HepG2 (cell line): ENCODE data around the gene NPBWR2. TPM values are rescaled to one million over a fixed set of nuclear protein-coding genes. Genes with fewer than 3 reads are reported as not detected.
A peak's percentile ranks its signal among the peaks of the same experiment; 100 is the strongest.

Source experiments
- AHDC1 ChIP-seq: sonication (generic); formaldehyde crosslinking; IDR thresholded peaks from 2 replicates; pipeline ENCODE4 v1.5.1; 2020; ENCODE audit warnings: mild to moderate bottlenecking, missing genetic modification reagents, borderline replicate concordance
- ARNTL ChIP-seq: sonication (generic); formaldehyde crosslinking; IDR thresholded peaks from 2 replicates; pipeline ENCODE4 v1.4.0; 2020; ENCODE audit warnings: mild to moderate bottlenecking, missing genetic modification reagents
- ATF1 ChIP-seq: IDR thresholded peaks from 2 replicates; pipeline ENCODE4 v1.6.1; 2016; ENCODE audit warnings: mild to moderate bottlenecking, control low read depth
- BCL6 ChIP-seq: IDR thresholded peaks from 2 replicates; pipeline ENCODE4 v1.6.1; 2016; ENCODE audit warnings: missing genetic modification reagents, missing compliant biosample characterization
- DMAP1 ChIP-seq: IDR thresholded peaks from 2 replicates; pipeline ENCODE4 v1.6.1; 2016
- KDM5B ChIP-seq: sonication (generic); formaldehyde crosslinking; IDR thresholded peaks from 2 replicates; pipeline ENCODE4 v1.4.0; 2020; ENCODE audit warnings: missing genetic modification reagents, mild to moderate bottlenecking, borderline replicate concordance
- MIER3 ChIP-seq: IDR thresholded peaks from 2 replicates; pipeline ENCODE4 v1.6.1; 2016; ENCODE audit warnings: missing compliant biosample characterization, borderline replicate concordance
- NFE2L2 ChIP-seq: fragments of 150-350 bp; IDR thresholded peaks from 2 replicates; pipeline ENCODE4 v1.6.1; 2014; ENCODE audit warnings: low read length
- NKX3-1 ChIP-seq: sonication (generic); formaldehyde crosslinking; IDR thresholded peaks from 2 replicates; pipeline ENCODE4 v1.5.0; 2020; ENCODE audit warnings: missing genetic modification reagents
- PCBP2 ChIP-seq: fragments of 200-400 bp; formaldehyde crosslinking; optimal IDR thresholded peaks from 2 replicates; pipeline ENCODE3; 2018; ENCODE audit warnings: low read length, low read depth; ENCODE audit not compliant: poor library complexity, severe bottlenecking
- PHB2 ChIP-seq: fragments of 450-650 bp; IDR thresholded peaks from 2 replicates; pipeline ENCODE4 v1.6.1; 2018; ENCODE audit not compliant: partially characterized antibody
- RBM39 ChIP-seq: fragments of 200-400 bp; formaldehyde crosslinking; IDR thresholded peaks from one replicate; pipeline ENCODE4 v1.6.1; 2018; ENCODE audit warnings: antibody characterized with exemption, mild to moderate bottlenecking, low read depth, low read length; ENCODE audit not compliant: poor library complexity, severe bottlenecking
- RFXAP ChIP-seq: sonication (generic); formaldehyde crosslinking; IDR thresholded peaks from 2 replicates; pipeline ENCODE4 v1.4.0; 2020; ENCODE audit warnings: missing genetic modification reagents, borderline replicate concordance
- RXRB ChIP-seq: IDR thresholded peaks from 2 replicates; pipeline ENCODE4 v1.6.1; 2016; ENCODE audit warnings: borderline replicate concordance, missing genetic modification reagents, missing compliant biosample characterization
- SP1 ChIP-seq, 2 experiments: fragments of 450-650 bp in 1 of 2; sonication (generic) in 1 of 2; formaldehyde crosslinking in 1 of 2; IDR thresholded peaks; 2 replicates each; pipeline versions ENCODE4 v1.4.0 to v1.6.1; 2016 to 2020; ENCODE audit warnings: missing genetic modification reagents in 1 of 2
- SP140L ChIP-seq: sonication (generic); formaldehyde crosslinking; IDR thresholded peaks from 2 replicates; pipeline ENCODE4 v1.4.0; 2020; ENCODE audit warnings: missing genetic modification reagents, borderline replicate concordance
- ZC3H4 ChIP-seq: sonication (generic); formaldehyde crosslinking; IDR thresholded peaks from 2 replicates; pipeline ENCODE4 v1.4.0; 2020; ENCODE audit warnings: missing genetic modification reagents, borderline replicate concordance
- ZFP37 ChIP-seq: sonication (generic); formaldehyde crosslinking; IDR thresholded peaks from 2 replicates; pipeline ENCODE4 v1.4.0; 2020; ENCODE audit warnings: missing genetic modification reagents, borderline replicate concordance
- ZFP90 ChIP-seq: sonication (generic); formaldehyde crosslinking; IDR thresholded peaks from 2 replicates; pipeline ENCODE4 v1.8.0; 2022; ENCODE audit warnings: missing genetic modification reagents, mild to moderate bottlenecking, inconsistent platforms, borderline replicate concordance
- ZNF24 ChIP-seq: fragments of 450-650 bp; IDR thresholded peaks from 2 replicates; pipeline ENCODE4 v1.6.1; 2017; ENCODE audit warnings: antibody characterized with exemption, mild to moderate bottlenecking
- ZNF503 ChIP-seq: sonication (generic); formaldehyde crosslinking; IDR thresholded peaks from 2 replicates; pipeline ENCODE4 v1.4.0; 2020; ENCODE audit warnings: missing genetic modification reagents
- ZNF549 ChIP-seq: sonication (generic); formaldehyde crosslinking; IDR thresholded peaks from 2 replicates; pipeline ENCODE4 v1.5.0; 2020; ENCODE audit warnings: missing genetic modification reagents
- polyA plus RNA-seq, 8 experiments: library from polyadenylated mRNA; depleted of rRNA in 3 of 8; stranded (reverse) in 7 of 8; unstranded in 1 of 8; fragments of >200 nt; fragmentation: Illumina TruSeq in 4 of 8; extraction: Trizol in 4 of 8; gene quantifications; 2 replicates each; pipeline versions ENCODE4 v1.2.1 to v1.2.3, GENCODE V29; 2011 to 2016; ENCODE audit warnings: low read depth in 4 of 8, missing spikeins in 1 of 8, mixed read lengths in 1 of 8; ENCODE audit not compliant: insufficient read depth in 1 of 8
- total RNA-seq, 5 experiments: library from RNA; depleted of rRNA; stranded (reverse); fragments of >200 nt; fragmentation: Illumina TruSeq; extraction: Trizol; gene quantifications; 2 replicates each; pipeline ENCODE4 v1.2.3, GENCODE V29; 2016; ENCODE audit warnings: low read depth in 1 of 5

NPBWR2 gene
- total and polyA plus RNA-seq, 2 of the 13 experiments (the other 11 are each of a cell fraction or from before 2014, with no cell fraction given): not detected

DNA sequence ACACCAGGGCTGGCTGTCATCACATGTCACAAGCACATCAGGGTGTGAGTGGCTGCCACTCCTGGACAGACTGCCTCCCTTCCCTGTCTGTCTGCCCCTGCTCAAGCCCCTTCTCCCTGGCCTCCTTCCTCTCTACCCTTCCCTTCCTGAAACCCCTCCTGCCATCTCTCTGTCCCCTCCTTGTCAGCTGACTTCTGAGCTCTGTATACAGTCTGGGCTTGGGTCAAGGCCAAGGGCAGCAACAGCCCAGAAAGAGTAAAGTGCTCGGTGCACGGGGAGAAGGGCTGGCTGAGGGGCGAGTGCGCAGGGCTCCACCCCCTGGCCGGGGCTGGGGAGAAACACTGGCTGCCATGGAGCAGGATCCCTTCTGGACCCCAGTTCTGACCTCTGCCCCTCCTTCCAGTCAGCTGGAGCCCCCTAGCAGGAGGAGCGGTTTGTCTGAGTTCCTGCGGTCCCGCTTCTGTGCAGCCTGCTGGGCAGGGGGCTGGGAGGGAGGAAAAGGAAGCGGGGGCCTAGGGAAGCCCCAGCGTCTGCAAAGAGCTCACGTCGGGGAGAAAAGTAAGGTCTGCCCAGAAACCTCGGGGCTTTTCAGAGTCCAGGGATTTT is 25.1 kb downstream of the NPBWR2 start (continued):
- TF ChIP-seq AHDC1 (CRISPR knock-in tag): no peak
- TF ChIP-seq PCBP2: no peak
- peak; percentile 39; the same call in 1 of the 2 replicates for TF ChIP-seq RFXAP (CRISPR knock-in tag)
- no peak for TF ChIP-seq ZNF549 (CRISPR knock-in tag)
- no peak for TF ChIP-seq ATF1
- no peak for TF ChIP-seq NKX3-1
- no peak for TF ChIP-seq NFE2L2
- TF ChIP-seq SP1 (IDR thresholded peaks at IDR 0.05): no peak
- TF ChIP-seq SP1 (CRISPR knock-in tag; IDR thresholded peaks at IDR 0.05): no peak
- TF ChIP-seq ZC3H4 (CRISPR knock-in tag): no peak
- TF ChIP-seq ZNF503: no peak
- 0 out of 2 replicates have a peak, but pooled peaks have one; percentile 16 for TF ChIP-seq DMAP1 (CRISPR knock-in tag)
- TF ChIP-seq BCL6 (CRISPR knock-in tag): peak; percentile 77
- no peak for TF ChIP-seq ZNF24
- TF ChIP-seq PHB2: no peak
- TF ChIP-seq ZFP90: 0 out of 2 replicates have a peak, but pooled peaks have one; percentile 40
- peak; percentile 83 for TF ChIP-seq RXRB (CRISPR knock-in tag)
- no peak; the same call in 1 of the 2 replicates for TF ChIP-seq KDM5B (CRISPR knock-in tag)
- peak; percentile 79; the same call in 1 of the 2 replicates for TF ChIP-seq MIER3 (CRISPR knock-in tag)
- TF ChIP-seq ZFP37 (CRISPR knock-in tag): 0 out of 2 replicates have a peak, but pooled peaks have one; percentile 28
- TF ChIP-seq ARNTL (CRISPR knock-in tag): peak; percentile 59; the same call in 1 of the 2 replicates
- TF ChIP-seq SP140L (CRISPR knock-in tag): no peak
- TF ChIP-seq RBM39: no peak
